Measurements from ENCODE around the gene DOCK3. TPM values are rescaled to one million over a fixed set of nuclear protein-coding genes. Genes with fewer than 3 reads are reported as not detected.

DOCK3 gene
- total and polyA plus RNA-seq, 2 donors (not counting 3 experiments of a cell fraction or from before 2014, with no cell fraction given), result 0.08 to 0.13 TPM

GRCh38 chr3:51283421-51283820 is 608.7 kb downstream of the DOCK3 start:
- ChIA-PET POLR2A (no interaction called here), CTCF (no interaction called here)
- FAIRE-seq, result no peak
- intact Hi-C loops (cut with micrococcal nuclease), result no loop called here
- no peak for TF ChIP-seq GATA2 (IDR thresholded peaks at IDR 0.05; ENCODE audit: insufficient read depth, insufficient read length, low read depth, low read length)
- TF ChIP-seq JUN (IDR thresholded peaks at IDR 0.05; ENCODE audit: borderline replicate concordance, insufficient read depth, insufficient read length, low read depth), result no peak
- no peak for TF ChIP-seq POLR2A (IDR thresholded peaks at IDR 0.05; ENCODE audit: low read depth, low read length)
- no peak for TF ChIP-seq MAX (IDR thresholded peaks at IDR 0.05; ENCODE audit: insufficient read depth, insufficient read length)
- TF ChIP-seq CTCF (IDR thresholded peaks at IDR 0.05; ENCODE audit: extremely low read depth in 1 of 2, insufficient read depth in 1 of 2, low read depth in 1 of 2, low read length in 2 of 2), result no peak
- no peak for TF ChIP-seq FOS (IDR thresholded peaks at IDR 0.05; ENCODE audit: borderline replicate concordance, insufficient read depth, low read length)
- TF ChIP-seq POLR2AphosphoS5 (IDR thresholded peaks at IDR 0.05; ENCODE audit: insufficient read depth, low read depth, low read length), result no peak
- TF ChIP-seq MYC (IDR thresholded peaks at IDR 0.05; ENCODE audit: low read depth, low read length), result no peak
- no peak for TF ChIP-seq EZH2 (IDR thresholded peaks at IDR 0.05; ENCODE audit: borderline replicate concordance, low read depth, low read length, severe bottlenecking)
- H3K4me1 ChIP-seq (ENCODE audit: control insufficient read depth, extremely low read depth, insufficient read depth, low read length), result no peaks in the 10 kb centered on the region
- BruUV-seq (replicated peaks), result no TSS peak
- no peaks in the 10 kb centered on the region for H4K20me1 ChIP-seq (replicated peaks; ENCODE audit: control insufficient read depth, extremely low read depth, insufficient read depth, low read length)
- no peaks in the 10 kb centered on the region for H3K9me1 ChIP-seq (replicated peaks; ENCODE audit: control insufficient read depth, extremely low read depth, insufficient read depth, low read length)
- H3K4me2 ChIP-seq (ENCODE audit: insufficient read depth, low read length), result no peak overlapping the region
- H3K9ac ChIP-seq (replicated peaks; ENCODE audit: extremely low read depth, insufficient read depth, low read length), result no peak overlapping the region
- no peak overlapping the region for H3K27ac ChIP-seq (ENCODE audit: insufficient read depth, low read depth, low read length)
- H3K9me3 ChIP-seq (replicated peaks; ENCODE audit: control insufficient read depth, insufficient read depth, low read length), result no peaks in the 10 kb centered on the region
- DNase-seq (ENCODE audit: low read depth, low spot score), result no peak
- no peaks in the 10 kb centered on the region for H3K27me3 ChIP-seq (ENCODE audit: control insufficient read depth in 2 of 2, insufficient read depth in 2 of 2, low read length in 2 of 2)
- H3K36me3 ChIP-seq (ENCODE audit: control insufficient read depth in 2 of 2, extremely low read depth in 1 of 2, insufficient read depth in 2 of 2, low read length in 2 of 2), result no peaks in the 10 kb centered on the region
- no peak overlapping the region for H3K4me3 ChIP-seq (replicated peaks in 1 of 3; ENCODE audit: insufficient read depth in 1 of 3, low read depth in 1 of 3, low read length in 3 of 3)
- dilution Hi-C loops (cut with MboI; ENCODE audit: extremely low pct_ligation_motif_present, low sequenced_read_pairs), result no loop called here
- H2AFZ ChIP-seq (ENCODE audit: low read depth, low read length), result no peak overlapping the region
- no peaks in the 10 kb centered on the region for H3K79me2 ChIP-seq (ENCODE audit: control insufficient read depth, insufficient read depth, low read length)

All from endothelial cell of umbilical vein (primary cell).